Neural crest cell (in vitro differentiated cells): ENCODE measurements around the gene UBAP1L. TPM values are rescaled to one million over a fixed set of nuclear protein-coding genes. Genes with fewer than 3 reads are reported as not detected.

Experiments
- DNase-seq: peaks from one replicate; pipeline ENCODE4 v3.0.0; 2021; ENCODE audit warnings: low read depth, mixed read lengths, low spot score
- H3K27ac Mint-ChIP-seq: one replicate; pipeline ENCODE4 v1.8.0; 2021; ENCODE audit warnings: mild to moderate bottlenecking, mixed read lengths; ENCODE audit not compliant: unreplicated experiment
- H3K27me3 Mint-ChIP-seq: 2 replicates; pipeline ENCODE4 v1.8.0; 2021; ENCODE audit warnings: low read depth, mild to moderate bottlenecking, mixed read lengths
- H3K36me3 Mint-ChIP-seq: 2 replicates; pipeline ENCODE4 v1.8.0; 2021; ENCODE audit warnings: low read depth, mild to moderate bottlenecking, mixed read lengths
- H3K4me1 Mint-ChIP-seq: 2 replicates; pipeline ENCODE4 v1.8.0; 2021; ENCODE audit warnings: mixed read lengths
- H3K4me3 Mint-ChIP-seq: one replicate; pipeline ENCODE4 v1.8.0; 2021; ENCODE audit warnings: mild to moderate bottlenecking, mixed read lengths
- H3K9me3 Mint-ChIP-seq: 2 replicates; pipeline ENCODE4 v1.8.0; 2021; ENCODE audit warnings: mixed read lengths
- CTCF ChIP-seq: fragments of 200-600 bp; sonication (generic); conservative IDR thresholded peaks from 2 replicates; pipeline ENCODE4 v1.5.0; 2021; ENCODE audit warnings: antibody characterized with exemption, mild to moderate bottlenecking
- total RNA-seq: library from RNA; stranded (reverse); gene quantifications from 2 replicates; pipeline ENCODE4 v1.2.1, GENCODE V29; 2021

UBAP1L gene
- total RNA-seq, 1 donor from 2014 or later = 3.6 TPM

- Mint-ChIP-seq H3K36me3 (no peaks in the 10 kb centered on the region), H3K9me3 (no peaks in the 10 kb centered on the region), H3K27ac (no peak overlapping the region), H3K4me1 (peaks cover 63% of the 10 kb centered on the region), H3K4me3 (no peak overlapping the region), H3K27me3 (peaks cover 13% of the 10 kb centered on the region)
- DNase-seq = no peak
- no peak for TF ChIP-seq CTCF
Observed at GRCh38 chr15:65084500-65085206, 30.3 kb downstream of the UBAP1L start.

GRCh38 chr15:65083262-65083701 lies 31.7 kb downstream of the UBAP1L start:
- peak; percentile 28 for DNase-seq
- H3K36me3 Mint-ChIP-seq = no peaks in the 10 kb centered on the region

GRCh38 chr15:65082303-65082953 lies 32.6 kb downstream of the UBAP1L start:
- H3K9me3 Mint-ChIP-seq = no peaks in the 10 kb centered on the region
- H3K4me1 Mint-ChIP-seq = peaks cover 62% of the 10 kb centered on the region
- no peak for TF ChIP-seq CTCF
- no peaks in the 10 kb centered on the region for H3K36me3 Mint-ChIP-seq
- peaks cover 22% of the 10 kb centered on the region for H3K27me3 Mint-ChIP-seq
- H3K27ac Mint-ChIP-seq = peak overlapping the region; percentile 39
- H3K4me3 Mint-ChIP-seq = peak overlapping the region; percentile 64
- DNase-seq = no peak

More at GRCh38 chr15:65083262-65083701, 31.7 kb downstream of the UBAP1L start:
- Mint-ChIP-seq H3K9me3 (no peaks in the 10 kb centered on the region), H3K27me3 (peaks cover 20% of the 10 kb centered on the region), H3K4me3 (peak overlapping the region; percentile 64), H3K4me1 (peaks cover 57% of the 10 kb centered on the region), H3K27ac (peak overlapping the region; percentile 79)
- TF ChIP-seq CTCF = peak; percentile 42

GRCh38 chr15:65081758-65082157 lies 33.2 kb downstream of the UBAP1L start:
- H3K27ac Mint-ChIP-seq = no peak overlapping the region
- peaks cover 62% of the 10 kb centered on the region for H3K4me1 Mint-ChIP-seq
- H3K27me3 Mint-ChIP-seq = peaks cover 22% of the 10 kb centered on the region
- TF ChIP-seq CTCF = no peak
- no peak for DNase-seq
- H3K9me3 Mint-ChIP-seq = no peaks in the 10 kb centered on the region
- no peaks in the 10 kb centered on the region for H3K36me3 Mint-ChIP-seq
- no peak overlapping the region for H3K4me3 Mint-ChIP-seq

- Mint-ChIP-seq H3K36me3 (no peaks in the 10 kb centered on the region), H3K4me3 (no peak overlapping the region), H3K27ac (no peak overlapping the region), H3K9me3 (no peaks in the 10 kb centered on the region), H3K27me3 (peaks cover 22% of the 10 kb centered on the region), H3K4me1 (peaks cover 64% of the 10 kb centered on the region)
- DNase-seq = no peak
- no peak for TF ChIP-seq CTCF
Observed at GRCh38 chr15:65081270-65081669, 33.7 kb downstream of the UBAP1L start.
